Hepatocyte (in vitro differentiated cells): ENCODE data around the gene ADGRV1. TPM values are rescaled to one million over a fixed set of nuclear protein-coding genes. Genes with fewer than 3 reads are reported as not detected.
A peak's percentile ranks its signal among the peaks of the same experiment; 100 is the strongest.

Experiments
- DNase-seq: peaks from one replicate; pipeline ENCODE4 v3.0.0-alpha.2; 2016; ENCODE audit warnings: low spot score
- H2AFZ ChIP-seq: fragments of 200-600 bp; sonication (generic); 2 replicates; pipeline ENCODE4 v1.6.0; 2016; ENCODE audit warnings: antibody characterized with exemption, mild to moderate bottlenecking
- H3K27ac ChIP-seq: fragments of 200-600 bp; sonication (generic); 2 replicates; pipeline ENCODE4 v1.5.1; 2016; ENCODE audit warnings: mild to moderate bottlenecking
- H3K27me3 ChIP-seq: fragments of 200-600 bp; sonication (generic); 2 replicates; pipeline ENCODE4 v1.6.1; 2016
- H3K36me3 ChIP-seq: fragments of 200-600 bp; sonication (generic); replicated peaks from 2 replicates; pipeline ENCODE4 v1.5.1; 2016; ENCODE audit warnings: low read depth; ENCODE audit not compliant: insufficient read depth
- H3K4me1 ChIP-seq: fragments of 200-600 bp; sonication (generic); 2 replicates; pipeline ENCODE4 v1.5.1; 2016; ENCODE audit warnings: mild to moderate bottlenecking, moderate library complexity; ENCODE audit not compliant: insufficient read depth
- H3K4me2 ChIP-seq: fragments of 200-600 bp; sonication (generic); 2 replicates; pipeline ENCODE4 v1.6.0; 2016
- H3K4me3 ChIP-seq: fragments of 200-600 bp; sonication (generic); 2 replicates; pipeline ENCODE4 v1.5.1; 2016; ENCODE audit warnings: mild to moderate bottlenecking
- H3K79me2 ChIP-seq: fragments of 200-600 bp; sonication (generic); 2 replicates; pipeline ENCODE4 v1.6.0; 2017; ENCODE audit warnings: mild to moderate bottlenecking
- H3K9me2 ChIP-seq: fragments of 200-600 bp; sonication (generic); replicated peaks from 2 replicates; pipeline ENCODE4 v1.6.0; 2017; ENCODE audit warnings: mild to moderate bottlenecking; ENCODE audit not compliant: insufficient read depth
- H3K9me3 ChIP-seq: fragments of 200-600 bp; sonication (generic); 2 replicates; pipeline ENCODE4 v1.5.1; 2016; ENCODE audit warnings: low read depth, mild to moderate bottlenecking
- H4K20me1 ChIP-seq: fragments of 200-600 bp; sonication (generic); 2 replicates; pipeline ENCODE4 v1.6.0; 2016; ENCODE audit warnings: mild to moderate bottlenecking; ENCODE audit not compliant: insufficient read depth, poor library complexity, severe bottlenecking
- CTCF ChIP-seq: fragments of 200-600 bp; sonication (generic); IDR thresholded peaks from 2 replicates; pipeline ENCODE4 v1.5.1; 2016; ENCODE audit warnings: antibody characterized with exemption, mild to moderate bottlenecking; ENCODE audit not compliant: poor library complexity
- EZH2 ChIP-seq: fragments of 200-600 bp; sonication (generic); IDR thresholded peaks from 2 replicates; pipeline ENCODE4 v1.6.1; 2016; ENCODE audit warnings: antibody characterized with exemption, mild to moderate bottlenecking, borderline replicate concordance
- EZH2phosphoT487 ChIP-seq: fragments of 200-600 bp; sonication (generic); IDR thresholded peaks from one replicate; pipeline ENCODE4 v1.6.1; 2018; ENCODE audit warnings: antibody characterized with exemption, mild to moderate bottlenecking, low read depth, moderate library complexity; ENCODE audit not compliant: unreplicated experiment, severe bottlenecking
- WGBS: methylation state at CpG from one replicate; pipeline ENCODE4 v1.1.6; 2016; ENCODE audit warnings: low lambda C conversion rate; ENCODE audit errors: missing lambda C conversion rate; 5-methylcytosine and 5-hydroxymethylcytosine counted together
- polyA plus RNA-seq: library from polyadenylated mRNA; unstranded; fragments of >200 nt; fragmentation: Nextera tagmentation; extraction: Ambion mirVana; gene quantifications from 2 replicates; pipeline ENCODE4 v1.2.1, GENCODE V29; 2016
- total RNA-seq: library from RNA; depleted of rRNA; stranded (reverse); fragments of >200 nt; gene quantifications from 2 replicates; pipeline ENCODE4 v1.2.3, GENCODE V29; 2014

Gene ADGRV1
- total and polyA plus RNA-seq, 2 experiments from 2014 or later = 74.9 to 88.3 TPM

- H3K27ac ChIP-seq = peak overlapping the region; percentile 77
Measured at GRCh38 chr5:90940227-90940995, 381.8 kb downstream of the ADGRV1 start.

GRCh38 chr5:90941002-90941720, 382.6 kb downstream of the ADGRV1 start:
- 56% methylated on average over 1 of the region's 1 CpG for WGBS
- no peak for DNase-seq
- Histone ChIP-seq H3K4me2 (no peak overlapping the region), H2AFZ (no peak overlapping the region), H3K27ac (peak overlapping the region; percentile 62), H3K36me3 (no peaks in the 10 kb centered on the region), H3K4me3 (no peak overlapping the region), H3K79me2 (no peaks in the 10 kb centered on the region), H3K9me2 (no peaks in the 10 kb centered on the region), H4K20me1 (no peaks in the 10 kb centered on the region), H3K9me3 (no peaks in the 10 kb centered on the region), H3K27me3 (no peaks in the 10 kb centered on the region), H3K4me1 (peaks cover 19% of the 10 kb centered on the region)
- TF ChIP-seq EZH2phosphoT487 (no peak), EZH2 (no peak)

More at GRCh38 chr5:90940227-90940995, 381.8 kb downstream of the ADGRV1 start:
- H3K4me1 ChIP-seq = peaks cover 19% of the 10 kb centered on the region
- H3K79me2 ChIP-seq = no peaks in the 10 kb centered on the region
- no peaks in the 10 kb centered on the region for H4K20me1 ChIP-seq
- WGBS = 7% methylated on average over 1 of the region's 1 CpG
- DNase-seq = peak; percentile 80
- no peaks in the 10 kb centered on the region for H3K9me2 ChIP-seq
- no peaks in the 10 kb centered on the region for H3K9me3 ChIP-seq
- no peak overlapping the region for H3K4me3 ChIP-seq
- no peaks in the 10 kb centered on the region for H3K27me3 ChIP-seq
- H3K4me2 ChIP-seq = no peak overlapping the region
- no peaks in the 10 kb centered on the region for H3K36me3 ChIP-seq
- TF ChIP-seq EZH2phosphoT487 (no peak), EZH2 (no peak), CTCF (no peak)
- H2AFZ ChIP-seq = no peak overlapping the region

GRCh38 chr5:90944116-90944515, 385.5 kb downstream of the ADGRV1 start:
- TF ChIP-seq EZH2phosphoT487 (no peak), CTCF (no peak), EZH2 (no peak)
- no peak overlapping the region for H3K27ac ChIP-seq
- H3K4me3 ChIP-seq = no peak overlapping the region
- H2AFZ ChIP-seq = no peak overlapping the region
- H3K79me2 ChIP-seq = no peaks in the 10 kb centered on the region
- DNase-seq = no peak
- no peaks in the 10 kb centered on the region for H3K9me2 ChIP-seq
- no peaks in the 10 kb centered on the region for H3K27me3 ChIP-seq
- no peaks in the 10 kb centered on the region for H3K36me3 ChIP-seq
- no peaks in the 10 kb centered on the region for H3K9me3 ChIP-seq
- no peak overlapping the region for H3K4me2 ChIP-seq
- H3K4me1 ChIP-seq = peaks cover 23% of the 10 kb centered on the region
- no peaks in the 10 kb centered on the region for H4K20me1 ChIP-seq

DNA sequence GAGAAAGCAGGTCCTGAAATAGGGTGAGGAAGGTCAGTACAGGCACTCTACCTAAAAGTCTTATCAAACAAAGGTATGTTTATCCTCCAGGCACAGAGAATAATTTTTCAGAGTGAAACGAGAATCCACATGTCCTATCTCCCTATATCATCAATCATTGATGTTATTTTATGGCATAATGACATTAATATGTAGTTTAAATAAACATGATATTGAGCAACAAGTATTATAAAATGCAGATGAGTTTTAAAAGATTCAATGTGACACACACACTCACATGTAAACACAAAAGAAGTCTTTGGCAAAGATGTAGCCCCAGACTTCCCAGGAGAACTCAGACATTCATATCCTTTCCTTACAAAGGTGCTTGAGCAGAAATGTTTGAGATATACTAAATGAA, 389.1 kb downstream of the ADGRV1 start:
- Histone ChIP-seq H3K4me2 (no peak overlapping the region), H3K9me3 (no peaks in the 10 kb centered on the region), H4K20me1 (no peaks in the 10 kb centered on the region), H3K27me3 (no peaks in the 10 kb centered on the region), H3K79me2 (no peaks in the 10 kb centered on the region), H3K9me2 (no peaks in the 10 kb centered on the region), H3K27ac (peak overlapping the region; percentile 22), H3K36me3 (no peaks in the 10 kb centered on the region), H3K4me3 (no peak overlapping the region), H2AFZ (no peak overlapping the region), H3K4me1 (peaks cover 5% of the 10 kb centered on the region)
- TF ChIP-seq EZH2phosphoT487 = no peak
- no peak for TF ChIP-seq CTCF
- TF ChIP-seq EZH2 = no peak
- no peak for DNase-seq
- 29% methylated on average over 1 of the region's 1 CpG for WGBS
